GM21723 (cell line): ENCODE results near the gene DNASE2.
"Not testable (repeated sequence)": the region's sequence is repeated elsewhere in the genome, so short reads cannot be mapped to it uniquely, and the experiment has no call there.

ENCODE experiments used
- ATAC-seq: cut with Tn5 transposase; IDR thresholded peaks from one replicate; pipeline ENCODE4 v1.9.1; 2021; ENCODE audit warnings: mild to moderate bottlenecking, moderate library complexity; ENCODE audit not compliant: unreplicated experiment

The DNASE2 gene, protein sequence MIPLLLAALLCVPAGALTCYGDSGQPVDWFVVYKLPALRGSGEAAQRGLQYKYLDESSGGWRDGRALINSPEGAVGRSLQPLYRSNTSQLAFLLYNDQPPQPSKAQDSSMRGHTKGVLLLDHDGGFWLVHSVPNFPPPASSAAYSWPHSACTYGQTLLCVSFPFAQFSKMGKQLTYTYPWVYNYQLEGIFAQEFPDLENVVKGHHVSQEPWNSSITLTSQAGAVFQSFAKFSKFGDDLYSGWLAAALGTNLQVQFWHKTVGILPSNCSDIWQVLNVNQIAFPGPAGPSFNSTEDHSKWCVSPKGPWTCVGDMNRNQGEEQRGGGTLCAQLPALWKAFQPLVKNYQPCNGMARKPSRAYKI

DNA sequence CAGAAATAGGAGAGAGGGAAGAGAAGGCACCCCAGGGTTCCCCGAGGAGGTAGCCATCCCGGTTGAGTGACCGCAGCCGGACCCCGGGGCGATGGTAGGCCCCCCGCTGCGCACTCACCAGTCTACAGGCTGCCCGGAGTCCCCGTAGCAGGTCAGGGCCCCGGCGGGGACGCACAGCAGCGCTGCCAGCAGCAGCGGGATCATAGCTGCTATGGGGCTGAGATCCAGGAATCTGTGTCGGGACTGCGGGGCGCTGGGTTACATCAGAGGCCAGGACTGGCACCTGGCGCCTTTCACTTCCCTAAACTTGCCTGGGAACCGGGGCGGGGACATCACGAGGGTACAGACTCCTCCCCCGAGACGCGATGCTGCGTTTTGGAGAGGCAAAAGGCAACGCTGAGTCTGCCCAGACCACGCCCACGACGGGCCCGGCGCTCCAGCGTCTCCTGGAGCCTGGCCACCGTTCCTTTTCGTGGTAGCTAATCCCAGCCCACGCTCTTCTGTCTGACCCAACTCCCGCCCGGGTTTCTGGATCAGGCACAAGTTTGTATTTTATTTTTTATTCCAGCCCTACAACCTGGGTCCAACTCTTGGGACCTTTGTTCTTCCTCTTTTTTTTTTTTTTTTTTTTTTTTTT is at the start of gene DNASE2:
Gene DNASE2 (minus strand): TSS at position 278 of the 637 bp plus-strand sequence. CDS start 74 bp downstream, at position 204.
- ATAC-seq: peak; percentile 80

DNA sequence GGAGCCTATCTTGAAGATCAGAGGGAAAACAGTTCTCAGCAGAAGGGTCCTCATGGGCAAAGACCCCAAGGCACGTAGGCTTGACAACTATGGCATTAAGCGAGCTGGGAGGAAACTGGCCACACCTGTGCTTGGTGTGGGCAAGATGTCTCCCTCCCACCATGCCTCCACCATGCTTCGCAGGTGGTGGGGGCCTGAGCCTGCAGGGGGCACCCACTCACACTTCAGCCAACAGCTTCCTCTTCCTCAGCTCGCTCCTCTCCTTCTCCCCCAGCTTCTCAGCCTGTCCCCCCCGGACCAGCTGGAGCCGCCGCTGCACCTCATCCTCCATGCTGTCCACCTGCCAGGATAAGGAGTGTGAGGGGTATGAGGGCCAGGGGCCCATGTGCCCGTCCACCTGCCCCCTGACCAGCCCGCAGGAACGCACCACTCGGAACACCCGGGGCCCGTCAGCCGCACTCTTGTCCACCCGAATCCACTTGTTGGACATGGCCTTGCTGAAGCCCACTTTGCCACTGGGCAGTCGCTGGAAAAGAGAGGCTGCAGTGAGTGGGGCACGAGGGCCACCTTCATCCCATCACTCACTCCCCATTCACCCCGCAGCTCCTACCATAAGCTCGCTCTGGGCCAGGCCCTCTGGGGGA is 48.9 kb upstream of the DNASE2 start:
- no peak for ATAC-seq

DNA sequence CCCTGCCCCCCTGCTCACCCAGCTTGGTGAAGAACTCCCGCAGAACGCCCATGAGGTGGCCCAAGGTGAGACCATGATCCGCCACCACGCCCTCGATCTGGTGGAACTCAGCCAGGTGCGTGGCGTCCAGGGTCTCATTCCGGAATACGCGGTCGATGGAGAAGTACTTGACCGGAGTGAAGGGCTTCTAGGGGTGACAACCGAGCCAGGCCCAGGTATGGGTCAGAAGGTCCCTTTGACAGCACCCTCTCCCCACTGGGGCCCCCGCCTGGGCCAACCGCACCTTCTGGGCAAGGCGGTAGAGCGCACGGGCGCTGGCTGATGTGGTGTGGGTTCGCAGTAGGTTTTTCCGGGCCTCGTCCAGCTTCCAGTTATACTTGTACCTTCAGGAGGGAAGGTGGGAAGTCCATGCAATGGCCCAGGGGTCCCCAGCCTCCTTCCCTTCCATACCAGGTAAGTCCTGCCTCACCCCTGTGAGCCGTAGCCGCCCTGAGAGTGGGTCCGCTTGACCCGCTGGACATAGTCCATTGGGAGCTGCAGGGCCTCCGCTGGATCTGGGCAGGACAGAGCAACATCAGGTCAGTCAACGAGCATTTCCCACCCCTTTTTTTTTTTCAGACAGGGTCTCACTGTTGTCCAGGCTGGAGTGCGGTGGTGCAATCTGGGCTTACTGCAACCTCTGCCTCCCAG is 43.5 kb upstream of the DNASE2 start:
- ATAC-seq: no peak

DNA sequence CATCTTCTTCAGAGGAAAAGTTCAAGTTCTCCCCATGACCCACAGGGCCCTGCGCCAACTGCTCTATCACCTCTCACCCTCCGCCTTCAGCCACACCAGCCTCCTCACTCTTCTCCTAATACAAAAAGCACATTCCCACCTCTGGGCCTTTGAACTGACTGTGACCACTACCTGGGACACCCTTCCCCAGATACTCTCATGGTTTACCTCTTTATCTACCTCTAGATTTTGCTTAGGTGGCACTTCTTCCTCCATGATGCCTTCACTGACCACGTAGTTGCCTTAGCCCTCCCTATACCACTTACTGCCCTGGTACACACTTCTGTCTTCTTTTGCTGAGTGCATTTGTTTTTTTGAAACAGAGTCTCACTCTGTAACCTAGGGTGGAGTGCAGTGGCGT is 41.7 kb upstream of the DNASE2 start:
- ATAC-seq: no peak

DNA sequence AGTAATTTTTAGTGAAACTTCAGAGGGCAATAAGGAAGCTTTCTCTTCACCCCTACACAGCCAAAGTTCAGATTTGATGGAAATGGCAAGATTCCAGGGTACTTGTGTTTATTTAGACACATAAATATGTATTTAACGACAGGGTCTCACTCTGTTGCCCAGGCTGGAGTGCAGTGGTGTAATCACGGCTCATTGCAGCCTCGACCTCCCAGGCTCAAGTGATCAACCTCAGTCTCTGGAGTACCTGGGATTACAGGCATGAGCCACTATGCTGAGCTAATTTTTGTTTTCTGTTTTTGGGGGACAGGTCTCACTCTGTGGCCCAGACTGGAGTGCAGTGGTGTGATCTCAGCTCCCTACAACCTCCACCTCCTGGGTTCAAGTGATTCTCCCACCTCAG is 39.8 kb upstream of the DNASE2 start:
- ATAC-seq: no peak

DNA sequence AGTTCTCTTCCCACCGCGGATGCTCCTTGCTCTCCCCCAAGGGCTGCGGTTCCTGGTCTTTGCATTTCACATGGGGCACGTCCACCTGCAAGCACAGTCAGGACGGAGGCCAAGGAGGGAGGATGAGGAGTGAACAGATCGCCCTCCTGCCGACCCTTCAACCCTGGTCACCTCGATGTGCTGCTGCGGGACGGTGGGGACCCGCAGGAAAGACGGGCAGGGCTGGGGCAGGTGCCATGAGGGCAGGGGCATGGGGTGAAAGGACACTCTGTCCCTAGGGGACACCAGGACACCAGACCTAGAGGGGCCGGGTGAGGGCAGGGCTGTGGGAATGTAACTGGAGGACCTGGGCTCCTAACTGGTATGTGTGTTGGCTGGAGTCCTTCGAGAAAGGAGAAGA is 37.0 kb upstream of the DNASE2 start:
- no peak for ATAC-seq

DNA sequence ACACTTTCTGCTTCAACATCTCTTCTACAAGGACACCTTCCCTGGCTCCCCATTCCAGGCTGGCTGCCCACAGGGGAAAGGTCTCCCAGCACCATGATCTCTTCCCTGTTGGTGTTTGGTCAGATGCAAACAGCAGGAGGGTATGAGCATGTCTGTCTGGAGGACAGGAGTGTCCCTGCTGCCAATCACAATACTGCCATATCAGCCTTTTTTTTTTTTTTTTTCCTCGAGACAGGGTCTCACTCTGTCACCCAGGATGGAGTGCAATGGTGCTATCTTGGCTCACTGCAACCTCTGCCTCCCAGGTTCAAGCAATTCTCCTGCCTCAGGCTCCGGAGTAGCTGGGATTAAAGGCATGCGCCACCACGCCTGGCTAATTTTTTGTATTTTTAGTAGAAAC is 34.6 kb upstream of the DNASE2 start:
- not testable (repeated sequence) for ATAC-seq

DNA sequence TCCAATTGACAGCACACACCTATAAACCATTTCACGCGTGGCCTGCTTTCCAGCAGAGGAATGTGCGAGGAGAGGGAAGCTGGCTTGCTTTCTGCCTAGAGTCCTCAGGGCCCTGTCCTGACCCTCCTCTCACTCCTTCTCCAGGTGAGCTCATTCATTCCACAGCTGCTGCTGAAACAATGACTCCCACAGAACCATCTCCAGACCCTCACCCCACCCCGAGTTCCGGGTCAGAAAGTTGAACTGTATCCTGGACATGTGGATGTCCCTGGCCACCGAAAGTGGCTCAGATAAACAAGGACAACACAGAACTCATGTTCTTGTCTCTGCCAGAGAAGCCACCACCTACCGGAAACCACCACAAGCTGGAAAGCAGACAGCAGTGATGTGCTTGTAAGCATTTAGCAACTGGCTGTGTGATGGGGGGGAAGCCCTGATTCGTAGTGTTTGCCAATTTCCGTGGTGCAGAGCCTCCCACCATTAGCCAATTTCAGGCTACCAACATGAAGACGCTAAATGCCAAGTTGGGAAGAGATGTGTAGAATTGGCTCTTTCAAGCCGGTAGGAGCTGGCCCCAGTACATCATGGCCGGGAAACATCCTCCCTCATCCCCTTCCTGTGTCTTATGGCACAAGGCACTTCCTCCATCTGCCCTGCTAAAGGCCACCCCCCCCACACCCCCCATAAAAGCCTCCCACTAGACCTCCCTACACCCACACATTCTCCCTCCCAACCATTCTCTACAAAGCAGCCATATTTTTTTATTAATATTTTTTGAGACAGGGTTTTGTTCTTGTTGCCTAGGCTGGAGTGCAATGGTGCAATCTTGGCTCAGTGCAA is 32.8 kb upstream of the DNASE2 start:
- ATAC-seq: no peak

DNA sequence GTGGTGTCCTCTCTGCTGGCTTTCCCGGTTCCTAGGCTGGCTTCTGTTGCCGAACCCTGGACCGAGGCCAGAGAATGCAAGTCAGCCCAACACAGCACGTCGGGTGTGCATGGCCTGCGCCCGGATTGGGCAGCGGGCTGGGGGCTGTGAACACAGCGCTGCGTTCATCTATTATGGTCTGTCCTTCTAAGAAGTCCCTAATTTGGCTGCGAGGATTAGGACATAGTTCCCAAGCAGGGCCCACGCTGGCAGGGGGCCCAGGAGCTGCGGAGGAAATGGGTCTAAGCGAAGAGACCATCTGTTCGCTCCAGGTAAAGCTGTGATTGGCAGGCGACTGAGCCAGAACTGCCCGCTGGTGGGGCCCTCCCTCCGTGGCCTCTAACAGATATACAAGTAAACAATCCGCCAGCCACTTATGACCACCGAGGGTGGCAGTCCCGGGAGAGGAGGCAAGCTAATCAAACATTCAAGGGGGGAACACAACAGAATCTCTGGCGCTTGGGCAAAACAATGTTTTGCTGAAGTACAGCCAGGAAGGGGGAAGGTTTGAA is 31.8 kb upstream of the DNASE2 start:
- no peak for ATAC-seq

DNA sequence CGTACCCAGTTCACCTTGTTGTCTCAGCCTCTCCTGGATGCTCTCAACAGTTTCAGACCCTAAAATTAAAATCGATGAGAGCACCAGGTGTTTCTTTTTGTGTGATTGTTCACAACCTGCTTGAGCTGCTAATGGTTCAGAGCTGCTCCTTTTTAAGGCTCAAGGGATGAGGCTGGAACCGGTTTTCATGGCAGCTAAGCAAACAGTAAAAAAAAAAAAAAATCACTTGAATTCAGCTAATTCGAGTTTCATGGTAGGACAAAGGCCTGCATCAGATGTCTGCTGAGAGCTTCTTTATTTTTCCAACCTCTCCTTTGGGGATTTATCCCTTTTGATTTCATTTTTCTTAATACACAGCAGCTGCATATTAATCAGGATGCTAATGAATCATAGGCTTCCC is 31.3 kb upstream of the DNASE2 start:
- ATAC-seq: no peak

DNA sequence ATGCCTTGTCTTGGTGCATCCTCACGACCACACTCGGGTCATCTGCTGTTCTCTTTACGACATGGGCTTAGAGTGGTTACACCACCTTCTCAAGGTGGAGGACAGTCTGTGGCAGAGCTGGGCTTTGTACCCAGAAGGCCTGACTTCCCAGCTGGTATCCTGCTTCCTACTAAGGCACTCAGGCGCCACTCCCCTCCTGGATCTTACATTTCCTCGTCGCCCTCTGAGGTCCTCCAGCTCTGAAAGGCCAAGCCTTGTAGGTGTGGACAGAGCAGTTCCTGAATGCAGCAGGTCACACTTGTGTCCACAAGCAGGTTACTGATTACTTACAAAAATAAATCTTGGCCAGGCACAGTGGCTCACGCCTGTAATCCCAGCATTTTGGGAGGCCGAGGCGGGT is 25.9 kb upstream of the DNASE2 start:
- no peak for ATAC-seq

DNA sequence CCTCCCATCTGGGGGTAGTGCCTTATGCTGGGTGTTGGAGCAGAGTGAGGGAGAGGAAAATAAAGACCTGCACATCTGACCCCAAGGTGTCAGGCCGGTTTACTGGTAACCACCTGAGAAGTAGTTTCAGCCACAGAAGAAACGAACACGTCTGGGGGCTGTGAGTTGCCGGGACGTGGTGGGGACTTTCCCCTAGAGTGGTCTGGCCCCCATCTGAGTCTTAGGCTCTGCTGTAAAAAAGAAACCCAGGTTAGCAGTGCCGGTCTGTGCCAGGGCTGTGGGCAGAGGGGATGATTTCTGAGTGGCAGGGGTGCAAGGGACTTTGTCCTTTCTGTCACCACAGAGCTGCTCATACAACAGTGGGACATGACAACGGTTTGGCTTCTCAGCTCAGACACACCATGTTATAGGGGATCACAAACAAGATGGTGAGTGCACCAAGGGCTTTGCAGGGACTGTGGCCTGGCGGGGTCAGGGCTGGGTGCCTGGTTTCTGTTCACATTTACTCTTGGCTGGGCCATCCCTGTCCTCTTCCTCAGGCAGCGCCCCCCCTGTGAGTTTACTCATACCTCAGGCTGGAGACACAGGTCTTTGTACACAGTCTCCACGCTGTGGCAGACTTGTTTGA is 18.8 kb upstream of the DNASE2 start:
- ATAC-seq: peak; percentile 84

DNA sequence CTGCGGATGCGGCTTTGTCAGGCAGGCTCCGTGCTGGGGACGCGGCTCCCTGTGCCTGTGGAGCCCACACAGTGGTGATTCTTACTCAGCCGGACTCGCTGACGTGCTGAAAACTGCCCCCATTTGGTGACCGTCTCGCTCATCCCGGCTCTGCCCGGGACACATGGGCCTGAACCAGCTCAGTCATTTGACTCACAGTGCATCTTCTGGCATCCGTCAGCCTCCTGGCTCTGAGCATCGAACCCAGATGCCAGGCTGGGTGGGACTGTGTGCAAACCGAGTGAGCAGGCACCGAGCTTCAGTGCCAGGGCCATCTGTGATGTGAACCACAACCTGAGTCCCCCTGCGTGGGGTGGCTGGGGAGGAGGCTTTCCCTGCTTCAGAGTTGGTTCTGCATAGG is 15.2 kb upstream of the DNASE2 start:
- ATAC-seq: no peak

DNA sequence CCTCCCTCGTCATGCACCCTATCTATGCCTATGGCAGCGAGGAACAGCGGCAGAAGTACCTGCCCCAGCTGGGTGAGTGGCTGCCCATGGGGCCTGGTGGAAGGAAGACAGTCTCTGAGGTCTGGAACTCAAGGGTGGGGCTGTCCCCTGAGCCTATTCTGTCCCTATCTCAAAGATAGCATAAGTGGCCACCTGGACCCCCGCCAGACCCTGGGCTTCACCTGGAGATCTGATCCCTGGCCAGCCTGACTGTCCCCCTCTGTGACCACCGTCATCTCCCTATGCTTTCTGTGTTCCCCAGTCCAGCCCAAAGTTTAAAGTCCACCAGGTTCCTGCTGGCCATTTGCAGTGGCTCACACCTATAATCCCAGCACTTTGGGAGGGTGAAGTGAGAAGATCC is 12.3 kb upstream of the DNASE2 start:
- ATAC-seq: no peak

DNA sequence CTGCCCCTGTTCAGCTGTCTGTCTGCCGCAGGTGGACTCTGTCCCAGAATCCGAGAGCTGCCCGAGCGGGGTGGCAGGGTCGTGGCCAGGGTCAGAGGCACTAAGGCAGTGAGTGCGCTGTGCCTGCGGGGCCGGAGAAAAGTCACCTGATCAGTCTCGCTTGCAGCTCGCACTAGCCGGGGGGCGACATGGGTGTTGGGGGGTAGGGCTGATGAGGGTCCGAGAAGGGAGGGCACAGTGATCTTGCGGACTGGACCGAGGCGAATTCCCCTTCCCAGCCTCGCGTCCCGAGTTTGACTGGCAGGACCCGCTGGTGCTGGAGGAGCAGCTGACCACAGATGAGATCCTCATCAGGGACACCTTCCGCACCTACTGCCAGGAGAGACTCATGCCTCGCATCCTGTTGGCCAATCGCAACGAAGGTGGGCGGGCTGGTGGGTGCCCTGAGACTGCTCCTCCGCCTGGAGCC is 10.3 kb upstream of the DNASE2 start:
- ATAC-seq: no peak

DNA sequence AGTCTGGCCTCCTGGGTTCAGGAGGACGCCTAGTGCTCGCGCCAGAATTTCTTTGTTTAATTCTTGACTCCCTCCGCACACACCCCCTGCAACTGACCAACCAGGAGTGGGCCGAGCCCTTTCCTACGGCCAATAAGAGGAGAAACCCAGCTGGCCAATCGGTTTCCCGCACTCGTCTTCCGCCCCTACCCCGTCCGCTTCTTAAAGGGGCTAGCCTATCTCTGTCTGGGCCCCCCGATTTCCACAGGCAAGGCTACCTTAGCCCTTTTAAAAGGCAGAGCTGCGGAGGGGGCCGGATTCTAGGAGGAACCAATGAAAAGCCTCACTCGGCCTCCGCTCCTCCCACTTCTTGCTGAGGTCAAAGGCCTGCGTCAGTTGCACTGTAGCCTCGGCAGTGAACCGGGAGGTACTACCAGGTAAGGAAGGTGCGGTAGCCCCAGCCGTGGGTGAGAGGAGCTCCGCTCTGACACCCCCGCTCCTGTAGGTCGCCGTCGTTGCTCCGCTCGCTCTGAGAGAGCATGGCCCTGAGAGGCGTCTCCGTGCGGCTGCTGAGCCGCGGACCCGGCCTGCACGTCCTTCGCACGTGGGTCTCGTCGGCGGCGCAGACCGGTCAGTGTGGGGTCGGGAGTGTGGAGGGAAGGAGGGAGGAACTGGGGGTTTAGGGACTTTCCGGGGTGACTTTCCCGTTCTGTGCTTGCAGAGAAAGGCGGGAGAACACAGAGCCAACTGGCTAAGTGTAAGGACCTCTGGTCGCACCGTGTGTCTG is 9.7 kb upstream of the DNASE2 start, which contains the start of gene GCDH:
Gene GCDH (plus strand): TSS at position 374 of the 766 bp plus-strand sequence. CDS start 145 bp downstream, at position 519.
- ATAC-seq: peak; percentile 87

DNA sequence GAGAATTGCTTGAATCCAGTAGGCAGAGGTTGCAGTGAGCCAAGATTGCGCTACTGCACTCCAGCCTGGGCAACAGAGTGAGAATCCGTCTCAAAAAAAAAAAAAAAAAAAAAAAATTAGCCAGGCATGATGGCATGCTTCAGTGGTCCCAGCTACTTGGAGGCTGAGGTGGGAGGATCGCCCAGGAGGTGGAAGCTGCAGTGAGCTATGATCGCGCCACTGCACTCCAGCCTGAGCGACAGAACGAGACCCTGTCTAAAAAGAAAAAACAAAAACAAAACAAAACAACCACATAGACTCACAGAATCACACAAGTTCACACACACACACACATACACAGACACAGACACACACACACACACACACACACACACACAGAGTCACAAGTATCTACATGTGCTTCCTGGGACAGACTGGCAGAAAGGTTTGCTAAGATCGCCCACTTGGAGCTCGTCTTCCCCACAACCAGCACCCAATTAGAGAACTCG is 9.1 kb upstream of the DNASE2 start:
- ATAC-seq: not testable (repeated sequence)

DNA sequence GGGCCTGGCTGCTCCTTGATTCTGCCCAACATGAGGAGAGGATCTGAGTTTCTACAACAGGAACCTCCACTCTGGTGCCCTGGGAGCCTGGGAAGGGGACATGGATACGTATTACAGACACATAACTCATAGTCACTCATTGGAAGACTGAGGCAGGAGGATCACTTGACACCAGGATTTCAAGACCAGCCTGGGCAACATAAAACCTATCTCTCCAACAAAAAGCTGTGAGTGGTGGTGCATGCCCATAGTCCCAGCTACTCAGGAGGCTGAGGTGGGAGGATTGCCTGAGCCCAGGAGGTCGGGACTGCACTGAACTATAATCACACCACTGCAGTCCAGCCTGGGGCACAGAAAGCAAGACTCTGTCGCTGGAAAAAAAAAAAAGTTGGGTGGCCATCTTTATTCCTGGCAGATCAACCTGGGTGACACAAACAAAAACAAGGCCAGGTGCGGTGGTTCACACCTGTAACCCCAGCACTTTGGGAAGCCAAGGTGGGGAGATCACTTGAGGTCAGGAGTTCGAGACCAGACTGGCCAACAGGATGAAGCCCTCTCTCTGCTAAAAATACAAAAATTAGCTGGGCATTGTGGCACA is 6.9 kb upstream of the DNASE2 start:
- ATAC-seq: no peak
